Hippocampal formation (tissue), 2 donors: ENCODE measurements around the gene SNRNP25.
"Not testable (repeated sequence)": the region's sequence is repeated elsewhere in the genome, so short reads cannot be mapped to it uniquely, and the experiment has no call there.

Source experiments
- DNase-seq, 2 donors: peaks; one replicate each; lab custom pipeline; 2025; lab: John Stamatoyannopoulos, UW

SNRNP25 gene

DNA sequence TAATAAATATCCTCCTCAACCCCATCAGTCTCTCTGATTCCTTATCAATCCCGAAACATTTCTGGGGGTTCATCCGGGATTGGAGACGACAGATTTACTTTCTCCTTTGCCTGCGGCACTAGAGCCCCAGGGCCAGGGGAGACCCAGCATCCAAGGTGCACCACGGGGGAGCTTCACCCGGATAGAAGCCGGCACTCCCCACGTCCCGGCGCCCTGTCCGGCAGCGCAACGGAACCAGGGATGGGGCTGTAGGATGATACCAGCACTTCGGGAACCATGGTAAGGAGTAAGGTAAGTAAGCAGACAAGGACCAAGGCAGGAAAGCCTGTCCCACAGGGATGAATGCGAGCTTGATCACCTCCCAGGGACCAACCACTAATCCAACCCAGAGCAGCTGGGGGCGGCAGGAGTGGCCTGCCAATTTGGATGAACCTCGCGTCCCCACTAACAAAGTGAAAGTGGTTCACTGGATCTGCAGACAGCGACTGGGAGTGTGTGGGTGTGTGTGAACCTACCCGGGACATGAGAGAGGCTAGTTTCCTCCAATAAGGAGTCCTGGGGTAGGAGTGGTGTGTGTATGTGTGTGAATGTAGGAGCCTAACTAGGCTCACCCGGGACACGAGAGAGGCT, 12.1 kb upstream of the SNRNP25 start:
- no peak for DNase-seq

DNA sequence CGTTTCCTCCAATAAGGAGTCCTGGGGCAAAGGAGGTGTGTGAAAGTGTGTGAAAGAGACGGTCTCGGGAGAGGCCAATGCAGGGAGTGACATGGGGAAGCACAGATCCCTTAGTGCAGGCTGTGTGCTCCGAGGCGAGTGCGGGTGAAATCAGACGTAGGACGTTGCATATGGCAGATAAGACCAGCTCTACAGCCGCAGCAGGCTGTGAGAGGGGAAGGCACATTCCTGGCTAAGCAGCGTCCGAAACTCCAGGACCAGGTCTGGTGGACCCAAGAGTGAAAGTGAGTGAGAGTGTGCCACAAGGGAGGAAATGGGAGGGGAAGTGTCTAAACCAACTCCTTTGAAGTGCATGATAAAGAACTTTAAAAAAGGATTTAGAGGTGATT, 11.6 kb upstream of the SNRNP25 start:
- DNase-seq = no peak

DNA sequence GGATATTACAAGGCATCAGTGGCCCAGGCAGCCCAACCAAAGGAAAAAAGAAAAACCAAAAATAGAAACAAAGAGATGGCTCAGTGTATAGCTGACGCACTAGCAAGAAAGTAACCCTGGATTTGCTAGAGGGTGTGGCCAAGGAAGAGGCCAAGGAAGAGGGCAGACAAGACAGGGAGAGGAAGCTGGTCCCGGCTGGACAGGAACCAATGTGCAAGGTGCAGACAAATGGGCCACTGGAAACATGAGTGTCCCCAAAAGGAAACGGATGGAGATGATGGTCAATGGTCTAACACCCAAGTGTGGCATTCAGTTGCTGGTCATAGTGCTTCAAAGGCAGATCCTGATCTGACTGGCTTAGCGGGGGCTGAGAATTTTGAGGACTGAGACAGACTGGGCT, 10.9 kb upstream of the SNRNP25 start:
- DNase-seq = no peak

DNA sequence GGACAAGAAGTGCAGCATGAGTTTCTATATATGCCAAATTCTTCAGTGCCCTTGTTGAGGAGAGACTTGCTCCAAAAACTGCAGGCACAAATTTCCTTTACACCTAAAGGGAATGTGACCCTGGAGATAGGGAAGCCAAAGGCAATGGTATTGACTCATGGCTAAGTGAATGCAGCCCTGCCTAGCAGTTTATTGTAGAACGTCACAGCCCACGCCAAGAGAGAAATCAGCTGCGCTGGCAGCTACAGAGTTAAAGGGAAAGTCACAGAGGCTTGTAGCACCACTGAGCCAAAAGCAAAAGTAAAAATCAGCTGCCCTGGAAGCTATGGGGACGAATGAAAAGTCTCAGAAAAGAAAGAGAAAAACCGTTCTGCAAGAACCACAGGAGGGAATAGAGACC, 10.3 kb upstream of the SNRNP25 start:
- DNase-seq = no peak

DNA sequence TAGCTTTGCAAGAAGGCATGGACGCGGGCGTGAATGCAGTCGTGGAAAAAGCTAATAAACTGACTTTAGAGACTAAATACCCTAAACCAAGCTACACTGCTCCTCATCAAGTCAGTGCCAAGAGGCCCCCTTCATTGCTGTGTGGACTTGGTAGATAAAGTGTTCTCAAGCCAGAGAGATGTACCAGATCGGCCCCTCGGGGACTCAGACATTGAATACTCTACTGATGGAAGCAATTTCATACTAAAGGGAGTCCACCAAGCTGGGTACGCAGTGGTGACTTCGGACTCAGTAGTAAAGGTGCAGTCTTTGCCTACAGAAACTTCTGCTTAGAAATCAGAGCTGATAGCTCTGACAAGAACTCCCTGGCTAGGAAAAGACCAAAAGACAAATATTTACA, 9.0 kb upstream of the SNRNP25 start:
- no peak for DNase-seq

DNA sequence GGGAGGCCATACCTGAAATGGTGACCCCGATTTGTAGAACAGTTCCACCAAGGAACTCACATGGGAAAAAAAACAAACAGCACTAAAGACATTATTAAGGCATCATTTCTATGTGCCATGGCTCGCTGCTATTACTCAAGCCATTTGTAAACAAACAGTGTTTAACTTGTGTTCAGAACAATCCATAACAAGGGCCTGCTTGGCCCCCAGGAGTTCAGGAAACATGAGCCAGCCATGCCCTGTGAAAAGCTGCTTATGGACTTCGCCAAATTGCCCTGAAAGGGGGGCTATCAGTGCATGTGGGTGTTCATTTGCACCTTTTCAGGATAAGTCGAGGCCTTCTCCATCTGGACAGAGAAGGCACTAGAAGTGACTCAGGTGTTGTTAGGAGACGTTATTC, 8.2 kb upstream of the SNRNP25 start:
- no peak for DNase-seq

DNA sequence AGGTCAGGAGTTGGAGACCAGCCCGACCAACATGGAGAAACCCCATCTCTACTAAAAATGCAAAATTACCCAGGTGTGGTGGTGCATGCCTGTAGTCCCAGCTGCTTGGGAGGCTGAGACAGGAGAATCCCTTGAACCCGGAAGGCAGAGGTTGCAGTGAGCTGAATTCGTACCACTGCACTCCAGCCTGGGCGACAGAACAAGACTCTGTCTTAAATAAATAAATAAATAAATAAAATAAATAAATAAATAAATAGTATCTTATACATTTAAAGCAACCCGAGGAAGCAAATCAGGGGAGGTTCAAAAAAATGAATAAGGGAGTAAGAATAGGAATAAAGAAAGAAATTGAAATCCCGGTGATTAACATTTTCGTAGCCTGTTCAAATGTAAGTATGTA, 7.1 kb upstream of the SNRNP25 start:
- DNase-seq = not testable (repeated sequence)

DNA sequence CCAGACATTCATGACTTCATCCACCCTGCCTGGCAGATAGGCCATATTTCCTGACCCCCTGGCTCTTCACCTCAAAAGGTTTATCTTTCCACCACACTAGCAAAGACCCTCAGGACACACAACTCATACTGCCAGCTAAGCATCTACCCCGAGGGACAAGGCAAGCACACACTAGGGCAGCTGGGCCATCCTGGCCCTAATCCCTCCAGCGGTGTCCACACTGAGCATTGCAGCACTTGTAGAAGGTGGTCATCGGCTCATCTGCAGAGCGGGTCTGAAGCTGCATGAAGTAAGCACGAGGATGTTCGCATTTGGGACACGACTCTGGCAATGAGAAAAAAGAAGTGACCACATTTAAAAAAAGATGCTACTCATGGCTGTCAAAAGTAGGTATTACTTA, 6.4 kb upstream of the SNRNP25 start:
- DNase-seq = no peak

DNA sequence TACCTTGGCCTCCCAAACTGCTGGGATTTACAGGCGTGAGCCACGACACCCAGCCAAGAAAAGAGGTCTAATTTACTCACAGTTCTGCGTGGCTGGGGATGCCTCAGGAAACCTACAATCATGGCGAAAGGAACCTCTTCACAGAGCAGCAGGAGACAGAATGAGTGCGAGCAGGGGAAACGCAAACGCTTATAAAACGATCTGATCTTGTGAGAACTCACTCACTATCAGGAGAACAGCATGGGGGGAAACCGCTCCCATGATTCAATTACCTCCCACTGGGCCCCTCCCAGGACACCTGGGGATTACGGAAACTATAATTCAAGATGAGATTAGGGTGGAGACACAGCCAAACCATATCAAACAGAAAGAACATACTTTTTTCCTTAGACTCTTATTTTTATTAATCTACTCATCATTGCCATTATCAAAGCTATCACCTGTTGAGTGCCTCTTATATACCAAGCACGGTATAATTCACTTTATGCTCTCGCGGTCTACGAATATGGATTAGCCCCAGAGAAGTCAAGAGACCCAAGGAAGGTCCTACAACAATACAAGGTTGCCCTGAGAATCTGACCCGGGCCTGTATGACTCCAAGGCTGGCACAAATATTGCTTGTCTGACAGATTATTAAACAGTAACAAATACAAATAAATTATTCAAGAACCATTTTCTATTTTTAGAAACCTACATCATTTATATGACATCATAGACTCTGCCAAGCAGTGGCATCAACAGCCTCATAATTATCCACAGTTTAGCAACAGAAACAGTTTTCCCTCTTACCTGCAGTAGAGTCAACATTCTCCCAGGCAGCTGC, 2.6 kb upstream of the SNRNP25 start:
- no peak for DNase-seq

DNA sequence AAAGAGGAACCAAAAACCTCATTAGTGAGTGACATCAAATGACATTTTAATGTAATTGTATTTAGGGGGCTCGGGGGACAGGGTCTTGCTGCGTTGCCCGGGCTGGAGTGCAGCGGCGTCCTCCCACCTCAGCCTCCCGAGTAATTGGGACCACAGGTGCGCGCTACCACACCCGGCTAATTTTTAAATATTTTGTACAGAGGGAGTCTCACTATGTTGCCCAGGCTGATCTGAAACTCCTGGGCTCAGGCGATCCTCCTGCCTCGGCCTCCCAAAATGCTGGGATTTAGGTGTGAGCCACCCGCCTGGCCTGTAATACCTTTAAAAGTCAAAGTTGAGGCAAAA, 581 bp downstream of the SNRNP25 start:
- no peak for DNase-seq

DNA sequence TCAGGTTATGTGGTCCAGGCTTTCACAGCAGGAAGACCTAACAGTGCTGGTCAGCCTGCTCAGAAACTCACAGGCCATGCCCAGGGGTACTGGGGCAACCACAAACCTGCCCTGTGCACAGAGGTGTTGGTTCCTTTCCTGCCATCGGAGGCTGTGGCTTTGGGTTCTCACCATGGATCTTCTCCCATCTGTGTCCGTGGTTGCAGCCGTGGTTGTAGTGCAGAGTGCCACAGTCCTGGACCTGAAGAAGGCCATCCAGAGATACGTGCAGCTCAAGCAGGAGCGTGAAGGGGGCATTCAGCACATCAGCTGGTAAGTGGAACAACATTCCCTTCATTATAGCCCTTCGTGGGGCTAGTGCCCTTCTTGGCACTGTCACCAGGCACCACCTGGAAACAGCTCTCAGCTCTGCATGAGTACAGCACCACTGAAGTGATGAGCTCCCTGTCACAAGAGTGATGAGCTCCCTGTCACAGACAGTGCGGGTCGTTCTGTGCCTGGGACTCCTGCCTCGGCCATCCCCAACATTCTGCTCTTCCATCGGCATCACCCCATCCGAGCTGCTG, 2.0 kb downstream of the SNRNP25 start:
- DNase-seq = no peak

DNA sequence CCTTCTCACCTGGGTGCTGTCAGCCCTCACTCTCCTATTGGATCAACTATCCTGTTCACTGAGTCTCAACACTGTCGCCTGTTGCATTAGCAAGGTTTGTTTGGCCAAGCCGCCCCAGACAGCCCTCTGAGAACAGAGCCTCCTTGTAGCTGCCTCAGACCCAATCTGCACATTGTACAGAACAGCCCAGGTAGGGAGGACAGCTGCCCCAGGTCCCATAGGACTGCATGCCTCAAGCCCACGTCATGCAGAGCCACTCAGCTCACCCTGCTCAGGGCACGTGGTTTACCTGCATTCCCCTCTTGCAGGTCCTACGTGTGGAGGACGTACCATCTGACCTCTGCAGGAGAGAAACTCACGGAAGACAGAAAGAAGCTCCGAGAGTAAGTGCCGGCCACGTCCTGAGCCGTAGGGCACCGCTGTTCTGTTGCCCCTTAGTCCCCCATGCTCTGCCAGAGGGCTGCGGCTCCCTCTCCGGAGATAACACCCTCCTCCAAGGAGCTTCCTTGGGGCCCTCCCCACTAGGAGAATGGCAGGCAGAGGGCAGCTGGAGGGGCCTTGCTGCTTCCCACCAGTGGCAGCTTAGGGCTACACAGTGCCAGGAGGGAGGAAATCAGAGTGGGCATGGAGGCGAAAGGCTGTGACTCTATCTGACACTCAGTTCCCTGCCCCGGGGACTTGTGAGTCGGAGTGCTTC, 2.8 kb downstream of the SNRNP25 start:
- DNase-seq = no peak

DNA sequence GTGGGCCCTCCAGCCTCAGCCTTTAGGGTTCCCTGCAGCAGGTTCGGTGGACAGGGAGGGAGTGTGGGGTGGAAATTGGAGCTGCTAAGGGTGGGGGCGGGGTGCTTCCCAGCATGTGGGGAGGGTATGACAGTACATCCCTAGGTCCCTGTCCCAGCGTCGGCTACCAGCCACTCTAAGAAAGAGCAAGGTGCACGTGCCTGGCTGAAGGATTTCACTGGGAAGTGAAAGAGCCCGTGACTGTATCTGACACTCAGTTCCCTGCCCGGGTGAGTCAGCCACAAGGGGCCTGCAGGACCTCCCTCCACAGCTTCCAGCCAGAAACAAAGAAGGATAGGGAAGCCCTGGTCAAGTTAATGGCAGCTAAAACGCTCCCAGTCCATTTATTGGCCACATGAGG, 4.1 kb downstream of the SNRNP25 start:
- DNase-seq = no peak

DNA sequence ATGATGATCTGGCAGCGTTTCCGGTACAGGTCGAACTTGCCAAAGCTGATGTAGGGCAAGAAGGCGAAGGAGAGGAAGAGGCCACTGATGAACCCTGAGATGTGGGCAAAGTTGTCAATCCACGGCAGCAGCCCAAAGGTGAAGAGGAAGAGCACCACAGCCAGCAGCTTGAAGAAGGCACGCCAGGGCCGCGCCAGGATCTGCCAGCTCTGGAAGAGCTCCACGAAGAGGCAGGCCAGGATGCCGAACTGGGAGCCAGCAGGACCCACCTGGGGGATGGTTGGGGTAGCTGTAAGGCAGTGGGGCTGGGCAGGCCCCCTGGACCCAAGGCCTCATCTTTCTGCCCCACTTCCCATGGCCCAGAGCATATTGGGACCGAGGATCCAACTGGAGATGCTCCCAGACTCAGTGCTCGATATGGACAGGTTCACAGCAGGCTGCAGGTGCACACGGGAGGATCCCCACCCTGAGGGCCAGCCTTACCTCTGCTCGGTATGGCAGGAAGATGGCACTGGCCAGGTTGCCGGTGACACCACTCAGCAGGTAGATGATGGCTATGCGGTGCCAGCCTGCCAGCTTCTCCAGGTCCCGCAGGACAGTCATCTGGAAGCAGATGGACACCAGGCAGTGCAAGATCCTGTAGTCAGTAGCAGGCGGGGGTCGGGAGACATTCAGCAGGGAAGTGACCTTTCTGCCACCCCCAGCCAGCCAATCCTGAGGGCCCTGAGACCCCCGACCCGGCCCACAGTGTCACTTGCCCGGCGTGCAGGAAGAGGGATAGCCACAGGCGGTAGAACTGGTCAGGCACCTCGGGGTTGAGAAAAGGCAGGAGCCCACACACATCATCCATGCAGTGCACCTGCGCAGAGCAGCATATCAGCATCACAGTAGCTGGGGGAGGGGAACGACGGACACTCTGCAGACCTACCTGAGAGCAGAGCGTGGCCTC, 5.1 kb downstream of the SNRNP25 start:
- DNase-seq = no peak

DNA sequence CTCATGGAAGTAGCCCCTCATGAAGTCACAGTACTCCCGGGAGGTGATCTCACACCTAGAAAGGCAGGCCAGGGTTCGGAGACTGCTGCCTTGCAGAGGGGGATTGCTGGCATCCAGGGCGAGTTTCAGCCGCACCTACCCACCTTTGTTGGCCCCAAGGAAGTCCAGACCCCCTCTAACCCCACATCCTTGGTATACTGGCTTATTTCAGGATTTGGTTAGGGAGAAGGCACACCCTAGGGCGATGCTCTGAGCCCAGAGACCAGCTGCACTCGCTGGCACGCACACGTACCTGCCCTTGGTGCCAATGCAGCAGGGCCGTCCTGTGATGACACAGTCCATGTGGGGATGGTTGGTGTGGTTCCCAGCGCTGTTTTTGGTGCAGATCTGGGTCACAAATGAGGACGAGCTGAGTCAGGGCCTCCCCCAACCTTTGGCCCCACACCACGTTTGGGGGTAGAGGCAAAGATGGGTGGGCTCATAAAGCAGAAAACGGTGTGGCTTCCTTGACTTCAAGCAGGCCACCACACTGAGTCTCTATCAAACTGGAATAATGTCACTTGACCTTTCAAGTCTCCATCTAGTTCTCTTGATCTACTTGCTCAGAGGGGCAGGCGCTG, 5.9 kb downstream of the SNRNP25 start:
- no peak for DNase-seq

DNA sequence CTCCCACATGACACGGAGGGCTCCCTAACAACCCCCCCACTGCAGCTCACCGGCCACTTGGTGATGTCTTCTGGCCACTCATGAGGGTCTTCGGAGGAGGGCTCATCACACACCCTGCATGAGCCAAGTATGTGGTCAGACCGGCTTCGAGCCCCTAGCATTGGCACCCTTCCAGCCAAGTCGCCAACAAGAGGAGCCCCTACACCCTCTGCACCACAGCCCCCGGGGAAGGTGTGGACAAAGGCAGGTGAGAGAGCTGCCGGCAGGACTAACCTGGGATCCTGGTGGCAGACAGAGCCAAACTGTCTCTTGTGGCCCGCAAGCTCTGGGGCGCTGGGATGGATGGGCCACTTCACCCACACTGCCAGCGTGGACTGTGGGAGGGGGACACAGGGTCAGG, 6.5 kb downstream of the SNRNP25 start:
- no peak for DNase-seq

DNA sequence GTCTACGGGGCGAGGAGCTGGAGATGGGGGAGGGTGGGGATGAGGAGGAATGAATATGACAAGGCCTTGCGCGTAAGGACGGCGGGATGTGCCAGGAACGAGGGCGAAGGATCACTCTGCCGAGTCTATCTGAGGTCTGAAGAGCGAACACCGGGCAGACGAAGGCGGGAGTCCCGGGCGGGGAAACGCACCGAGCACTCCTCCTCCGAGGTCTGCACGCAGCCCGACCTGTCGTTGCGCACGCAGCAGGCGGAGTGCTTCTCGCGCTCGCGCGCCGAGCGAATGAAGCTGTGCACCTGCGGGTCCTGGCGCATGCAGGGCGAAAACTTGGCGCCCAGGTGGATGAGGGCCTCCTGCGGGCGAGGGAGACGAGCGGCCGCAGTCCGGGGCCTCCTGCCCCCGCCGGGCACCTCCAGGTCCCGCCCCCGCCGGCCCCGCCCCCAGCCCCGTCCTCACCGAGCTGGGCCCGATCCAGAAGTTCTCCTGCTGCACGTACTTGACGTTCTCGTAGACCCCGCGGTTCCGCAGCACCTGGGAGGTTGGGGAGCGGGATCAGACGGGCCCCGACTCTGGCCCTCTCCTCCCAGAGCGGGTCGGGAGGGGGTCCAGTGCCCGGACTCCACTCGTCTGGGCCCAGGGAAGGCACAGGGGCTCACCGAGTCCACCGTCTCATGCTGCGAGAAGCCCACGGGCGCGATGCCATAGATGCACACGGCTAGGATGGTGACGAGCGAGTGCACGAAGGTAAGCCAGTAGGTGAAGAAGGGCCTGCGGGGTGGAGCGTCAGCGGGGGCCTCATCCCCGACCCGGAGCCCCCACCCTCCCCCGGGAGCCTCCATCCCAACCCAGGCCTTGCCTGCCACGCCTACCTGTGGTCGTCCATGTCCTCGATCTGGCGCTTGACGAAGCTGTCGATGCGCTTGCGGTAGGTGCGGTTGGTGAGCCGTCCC, 7.6 kb downstream of the SNRNP25 start:
- DNase-seq = no peak

DNA sequence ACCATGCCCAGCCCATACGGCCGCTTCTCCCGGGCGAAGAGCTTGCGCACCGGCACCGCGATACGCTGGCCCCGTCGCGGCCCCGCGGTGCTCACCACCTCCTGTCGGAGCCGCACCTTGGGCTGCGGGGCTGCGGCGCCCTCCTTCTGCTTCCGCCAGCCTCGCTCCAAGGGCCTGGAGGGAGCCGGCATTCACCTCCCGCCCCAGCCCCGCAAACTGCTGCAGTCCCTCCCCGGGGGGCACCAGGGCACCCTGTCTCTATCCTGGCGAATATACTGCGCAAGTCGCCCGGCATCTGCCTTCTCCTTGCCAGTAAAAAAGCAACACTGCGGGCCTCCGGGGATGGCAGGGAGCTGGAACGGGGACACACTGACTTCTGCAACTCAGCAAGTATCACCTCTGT, 8.3 kb downstream of the SNRNP25 start:
- no peak for DNase-seq

DNA sequence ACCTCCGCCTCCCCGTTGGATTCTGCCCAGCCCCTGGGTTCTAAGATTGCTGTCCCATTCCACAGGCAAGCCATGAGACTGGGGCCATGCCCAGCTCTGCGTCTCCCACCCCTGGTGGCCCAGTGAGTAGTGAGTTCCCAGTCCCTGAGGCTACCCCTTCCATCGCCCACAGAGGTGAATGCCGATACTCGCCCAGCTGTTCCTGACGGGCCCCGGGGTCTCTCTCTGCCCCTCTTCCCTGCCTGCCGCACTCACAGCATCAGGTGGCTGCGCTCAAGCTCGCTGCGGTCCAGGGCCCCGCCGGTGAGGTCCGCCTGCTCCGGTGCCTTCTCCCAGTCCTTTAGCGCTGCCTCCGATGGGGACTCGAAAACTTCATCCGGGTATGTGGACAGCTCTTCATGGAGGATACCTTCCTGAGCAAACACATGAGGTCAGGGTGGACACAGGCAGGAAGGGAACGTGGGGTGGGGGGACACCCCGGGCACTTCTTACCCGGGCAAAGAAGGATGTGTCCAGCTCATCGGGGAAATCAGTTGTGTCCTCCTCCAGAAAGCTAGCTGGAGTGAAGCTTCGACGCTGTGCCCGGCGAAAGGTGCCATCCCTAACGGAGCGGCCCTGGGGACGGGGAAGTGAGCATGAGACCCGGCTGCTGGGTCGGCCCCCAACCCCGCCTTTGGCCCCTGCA, 8.8 kb downstream of the SNRNP25 start:
- no peak for DNase-seq

DNA sequence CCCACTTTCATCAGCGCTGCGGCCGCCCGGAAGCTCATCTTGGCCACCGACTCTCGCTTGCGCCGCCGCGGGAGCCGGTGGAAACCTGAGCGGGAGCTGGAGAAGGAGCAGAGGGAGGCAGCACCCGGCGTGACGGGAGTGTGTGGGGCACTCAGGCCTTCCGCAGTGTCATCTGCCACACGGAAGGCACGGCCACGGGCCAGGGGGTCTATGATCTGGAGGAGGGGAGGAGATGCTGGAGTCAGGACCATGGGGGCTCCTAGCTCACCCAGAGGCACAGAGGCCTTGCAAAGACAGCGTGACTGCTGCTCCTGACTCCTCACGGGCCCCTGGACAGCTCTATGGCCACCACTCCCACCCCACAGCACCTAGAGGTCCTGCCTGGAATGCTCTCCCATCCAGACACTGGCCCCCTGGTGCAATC, 9.4 kb downstream of the SNRNP25 start:
- DNase-seq = no peak
